ENCODE data around the gene KLF17. TPM values are rescaled to one million over a fixed set of nuclear protein-coding genes. Genes with fewer than 3 reads are reported as not detected.

The KLF17 gene
- total RNA-seq, 1 donor from 2014 or later: 0.23 TPM

- no peak overlapping the region for H3K27ac Mint-ChIP-seq (ENCODE audit: unreplicated experiment)
- H3K4me1 Mint-ChIP-seq (ENCODE audit: unreplicated experiment): peaks cover 4% of the 10 kb centered on the region
- no peaks in the 10 kb centered on the region for H3K27me3 Mint-ChIP-seq (ENCODE audit: unreplicated experiment)
- no peak for TF ChIP-seq CTCF (IDR thresholded peaks at IDR 0.05; ENCODE audit: unreplicated experiment)
- H3K36me3 Mint-ChIP-seq (ENCODE audit: low read depth, unreplicated experiment): no peaks in the 10 kb centered on the region
- no peak for DNase-seq (ENCODE audit: low spot score)
- no peak overlapping the region for H3K4me3 Mint-ChIP-seq (ENCODE audit: unreplicated experiment)
- no peaks in the 10 kb centered on the region for H3K9me3 Mint-ChIP-seq (ENCODE audit: unreplicated experiment)
Observed at GRCh38 chr1:44129616-44130500, 11.2 kb downstream of the KLF17 start.

GRCh38 chr1:44131411-44131810 is 12.8 kb downstream of the KLF17 start:
- Mint-ChIP-seq H3K9me3 (ENCODE audit: unreplicated experiment) (no peaks in the 10 kb centered on the region), H3K4me3 (ENCODE audit: unreplicated experiment) (no peak overlapping the region), H3K27ac (ENCODE audit: unreplicated experiment) (no peak overlapping the region), H3K27me3 (ENCODE audit: unreplicated experiment) (no peaks in the 10 kb centered on the region), H3K4me1 (ENCODE audit: unreplicated experiment) (peaks cover 4% of the 10 kb centered on the region), H3K36me3 (ENCODE audit: low read depth, unreplicated experiment) (no peaks in the 10 kb centered on the region)
- no peak for DNase-seq (ENCODE audit: low spot score)
- TF ChIP-seq CTCF (IDR thresholded peaks at IDR 0.05; ENCODE audit: unreplicated experiment): no peak

DNA sequence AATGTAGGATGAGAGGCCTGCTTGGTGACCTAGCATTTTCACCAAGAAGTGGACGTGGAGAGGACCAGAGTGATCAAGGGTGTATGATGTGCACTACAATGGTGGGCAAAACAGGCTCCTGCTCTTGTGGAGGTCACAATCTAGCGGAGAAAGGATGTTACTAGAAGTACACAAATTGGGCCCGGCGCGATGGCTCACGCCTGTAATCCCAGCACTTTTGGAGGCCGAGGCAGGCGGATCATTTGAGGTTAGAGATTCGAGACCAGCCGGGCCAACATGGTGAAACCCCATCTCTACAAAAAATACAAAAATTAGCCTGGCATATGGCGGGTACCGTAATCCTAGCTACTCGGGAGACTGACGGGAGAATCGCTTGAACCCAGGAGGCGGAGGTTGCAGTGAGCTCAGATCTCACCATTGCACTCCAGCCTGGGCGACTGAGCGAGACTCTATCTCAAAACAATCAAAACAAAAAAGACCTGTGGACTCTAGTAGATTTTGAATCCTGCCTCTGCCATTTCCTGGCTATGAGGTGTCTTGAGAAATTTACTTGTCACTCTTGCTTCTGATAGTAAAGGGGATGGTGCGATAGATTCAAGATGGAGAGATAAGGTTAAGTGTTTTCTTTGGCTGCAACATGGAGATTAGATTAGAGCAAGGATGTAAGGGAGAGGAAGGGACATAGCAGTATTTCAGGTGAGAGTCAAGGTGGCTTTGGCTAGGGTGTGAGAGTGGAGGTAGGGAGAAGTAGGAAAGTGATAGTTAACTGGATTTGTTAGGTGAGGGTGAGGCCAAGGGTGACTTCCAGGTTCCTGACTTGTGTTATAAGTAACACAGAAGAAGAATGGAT is 15.7 kb downstream of the KLF17 start:
- Mint-ChIP-seq H3K4me1 (ENCODE audit: unreplicated experiment) (peaks cover 4% of the 10 kb centered on the region), H3K36me3 (ENCODE audit: low read depth, unreplicated experiment) (no peaks in the 10 kb centered on the region), H3K9me3 (ENCODE audit: unreplicated experiment) (no peaks in the 10 kb centered on the region), H3K27me3 (ENCODE audit: unreplicated experiment) (no peaks in the 10 kb centered on the region), H3K27ac (ENCODE audit: unreplicated experiment) (no peak overlapping the region), H3K4me3 (ENCODE audit: unreplicated experiment) (no peak overlapping the region)
- TF ChIP-seq CTCF (IDR thresholded peaks at IDR 0.05; ENCODE audit: unreplicated experiment): no peak
- DNase-seq (ENCODE audit: low spot score): no peak

DNA sequence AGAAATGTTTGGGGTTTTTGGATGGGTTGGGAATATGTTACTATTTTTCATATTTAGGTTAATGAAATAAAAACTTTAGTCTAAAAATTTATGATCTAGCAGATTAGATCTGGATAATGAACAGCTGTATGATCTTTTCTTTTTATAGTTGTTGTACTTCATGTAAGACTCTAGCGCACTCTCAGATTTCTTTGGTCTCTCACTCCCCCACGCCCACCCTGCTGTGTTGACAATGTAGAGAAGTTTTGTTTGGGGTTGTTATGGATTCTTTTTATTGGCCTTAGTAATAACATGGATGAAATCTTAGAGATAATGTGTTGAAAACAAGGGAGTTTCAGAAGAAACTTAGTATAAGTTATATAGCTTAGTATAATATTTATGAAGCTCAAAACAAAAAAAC is 17.3 kb downstream of the KLF17 start:
- no peak for DNase-seq (ENCODE audit: low spot score)
- Mint-ChIP-seq H3K27ac (ENCODE audit: unreplicated experiment) (no peak overlapping the region), H3K36me3 (ENCODE audit: low read depth, unreplicated experiment) (no peaks in the 10 kb centered on the region), H3K4me1 (ENCODE audit: unreplicated experiment) (peaks cover 4% of the 10 kb centered on the region), H3K4me3 (ENCODE audit: unreplicated experiment) (no peak overlapping the region), H3K9me3 (ENCODE audit: unreplicated experiment) (no peaks in the 10 kb centered on the region), H3K27me3 (ENCODE audit: unreplicated experiment) (no peaks in the 10 kb centered on the region)
- no peak for TF ChIP-seq CTCF (IDR thresholded peaks at IDR 0.05; ENCODE audit: unreplicated experiment)
